HepG2 (cell line): ENCODE measurements around the gene SEC63. TPM values are rescaled to one million over a fixed set of nuclear protein-coding genes. Genes with fewer than 3 reads are reported as not detected.

Experiments
- ATAC-seq: fragments of 200-7000 bp; cut with Tn5 transposase; 3 replicates; pipeline ENCODE4 v1.9.1; 2020; ENCODE audit warnings: mild to moderate bottlenecking, moderate library complexity
- BruUV-seq: library from RNA; stranded (reverse); fragments of 400-500 nt; replicated peaks from 2 replicates; lab custom pipeline; 2021; lab: Mats Ljungman, UMichigan
- CTCF ChIA-PET: fragments of 300-600 bp; formaldehyde crosslinking; extraction: SDS; loops from one replicate; lab custom pipeline; 2021; ENCODE audit warnings: low total read pairs, inconsistent platforms, low intra/inter-chr PET ratio; lab: Yijun Ruan, JAX
- POLR2A ChIA-PET: fragments of 350-600 bp; sonication (Branson Sonifier 250); formaldehyde crosslinking; loops from one replicate; lab custom pipeline; 2020; ENCODE audit warnings: antibody characterized with exemption, inconsistent platforms; lab: Yijun Ruan, JAX
- DNase-seq: peaks from one replicate; pipeline ENCODE4 v3.0.0-alpha.2; 2015; ENCODE audit warnings: low spot score
- FAIRE-seq: peaks from 3 replicates; lab custom pipeline; 2011; peaks lifted over from hg19 to GRCh38; lab: Jason Lieb, UNC
- H2AFZ ChIP-seq: one replicate; pipeline ENCODE4 v1.6.1; 2011; ENCODE audit warnings: low read length, inconsistent platforms
- H3K27ac ChIP-seq: fragments of 300-600 bp; 3 replicates; pipeline ENCODE4 v1.8.0; 2011; ENCODE audit warnings: mixed run types, mild to moderate bottlenecking, mixed read lengths, low read length, inconsistent platforms; ENCODE audit not compliant: insufficient read depth; ENCODE audit errors: extremely low read length
- H3K27me3 ChIP-seq, 2 experiments: fragments of 200-600 bp in 1 of 2; 2 replicates in 1 of 2; 3 replicates in 1 of 2; pipeline versions ENCODE4 v1.6.0 to v1.8.0; 2011; ENCODE audit warnings: low read length in 2 of 2, mild to moderate bottlenecking in 2 of 2, moderate library complexity in 2 of 2, inconsistent platforms in 1 of 2; ENCODE audit not compliant: insufficient read depth in 2 of 2, control insufficient read depth in 1 of 2
- H3K36me3 ChIP-seq, 2 experiments: fragments of 200-600 bp in 1 of 2; replicated peaks in 1 of 2; 2 replicates in 1 of 2; 3 replicates in 1 of 2; pipeline versions ENCODE4 v1.5.1 to v1.8.0; 2011; ENCODE audit warnings: low read length in 2 of 2, inconsistent platforms in 1 of 2; ENCODE audit not compliant: insufficient read depth in 2 of 2, control insufficient read depth in 1 of 2
- H3K4me1 ChIP-seq: 2 replicates; pipeline ENCODE4 v1.5.1; 2012; ENCODE audit warnings: low read length, inconsistent platforms; ENCODE audit not compliant: insufficient read depth
- H3K4me2 ChIP-seq: 2 replicates; pipeline ENCODE4 v1.6.0; 2011; ENCODE audit warnings: low read depth, low read length, inconsistent platforms
- H3K4me3 ChIP-seq, 3 experiments: fragments of 200-600 bp in 1 of 3; sonication (generic), shearing (Covaris generic) in 1 of 3; replicated peaks in 1 of 3; 2 replicates each; pipeline ENCODE4 v1.5.1; 2011 to 2016; ENCODE audit warnings: low read length in 3 of 3, inconsistent platforms in 2 of 3, low read depth in 2 of 3, mild to moderate bottlenecking in 2 of 3, control low read depth in 1 of 3, mixed read lengths in 1 of 3; ENCODE audit not compliant: insufficient read depth in 1 of 3
- H3K79me2 ChIP-seq: one replicate; pipeline ENCODE4 v1.6.1; 2011; ENCODE audit warnings: low read length, inconsistent platforms; ENCODE audit not compliant: insufficient read depth
- H3K9ac ChIP-seq: 2 replicates; pipeline ENCODE4 v1.6.0; 2011; ENCODE audit warnings: mild to moderate bottlenecking, low read depth, low read length, inconsistent platforms; ENCODE audit not compliant: insufficient read depth
- H3K9me3 ChIP-seq: 2 replicates; pipeline ENCODE4 v1.5.1; 2012; ENCODE audit warnings: mild to moderate bottlenecking, low read length
- H4K20me1 ChIP-seq: 2 replicates; pipeline ENCODE4 v1.6.0; 2011; ENCODE audit warnings: inconsistent platforms, mild to moderate bottlenecking, low read length, moderate library complexity; ENCODE audit not compliant: insufficient read depth
- BRCA1 ChIP-seq: sonication (generic); formaldehyde crosslinking; IDR thresholded peaks from 2 replicates; pipeline ENCODE4 v1.4.0; 2020; ENCODE audit warnings: missing genetic modification reagents
- GATA4 ChIP-seq: sonication (generic); IDR thresholded peaks from 2 replicates; pipeline ENCODE4 v1.6.1; 2016; ENCODE audit warnings: antibody characterized with exemption, low read depth, borderline replicate concordance
- SP4 ChIP-seq: sonication (generic); formaldehyde crosslinking; IDR thresholded peaks from 2 replicates; pipeline ENCODE4 v1.8.1; 2023; ENCODE audit warnings: mild to moderate bottlenecking, missing genetic modification reagents
- TBX3 ChIP-seq: fragments of 450-650 bp; IDR thresholded peaks from 2 replicates; pipeline ENCODE4 v1.6.1; 2017; ENCODE audit warnings: antibody characterized with exemption, mild to moderate bottlenecking, inconsistent platforms, borderline replicate concordance
- ZFP1 ChIP-seq: IDR thresholded peaks from 2 replicates; pipeline ENCODE4 v1.6.1; 2016
- ZKSCAN5 ChIP-seq: sonication (generic); formaldehyde crosslinking; IDR thresholded peaks from 2 replicates; pipeline ENCODE4 v1.5.1; 2020; ENCODE audit warnings: mild to moderate bottlenecking, missing genetic modification reagents
- ZNF251 ChIP-seq: sonication (generic); formaldehyde crosslinking; IDR thresholded peaks from 2 replicates; pipeline ENCODE4 v1.9.0; 2021; ENCODE audit warnings: mild to moderate bottlenecking, missing genetic modification reagents
- ZNF546 ChIP-seq: sonication (generic); formaldehyde crosslinking; conservative IDR thresholded peaks from 2 replicates; pipeline ENCODE4 v1.8.1; 2023; ENCODE audit warnings: mild to moderate bottlenecking, missing genetic modification reagents
- ZNF564 ChIP-seq: sonication (generic); formaldehyde crosslinking; IDR thresholded peaks from 2 replicates; pipeline ENCODE4 v1.8.1; 2023; ENCODE audit warnings: mild to moderate bottlenecking, missing genetic modification reagents
- WGBS: methylation state at CpG from one replicate; pipeline ENCODE4 v1.1.6; 2017; ENCODE audit warnings: low lambda C conversion rate; 5-methylcytosine and 5-hydroxymethylcytosine counted together
- in situ Hi-C: cut with HindIII; loops from 2 replicates; pipeline ENCODE4 v1.10.0; 2017; ENCODE audit warnings: low pct_unique_long_range_greater_than_20kb; ENCODE audit not compliant: extremely low pct_ligation_motif_present
- intact Hi-C: fragments of 100-400 bp; cut with micrococcal nuclease; formaldehyde crosslinking; loops from one replicate; pipeline ENCODE4 v1.10.0; 2022; ENCODE audit not compliant: unreplicated experiment
- polyA plus RNA-seq, 8 experiments: library from polyadenylated mRNA; depleted of rRNA in 3 of 8; stranded (reverse) in 7 of 8; unstranded in 1 of 8; fragments of >200 nt; fragmentation: Illumina TruSeq in 4 of 8; extraction: Trizol in 4 of 8; gene quantifications; 2 replicates each; pipeline versions ENCODE4 v1.2.1 to v1.2.3, GENCODE V29; 2011 to 2016; ENCODE audit warnings: low read depth in 4 of 8, missing spikeins in 1 of 8, mixed read lengths in 1 of 8; ENCODE audit not compliant: insufficient read depth in 1 of 8
- total RNA-seq, 5 experiments: library from RNA; depleted of rRNA; stranded (reverse); fragments of >200 nt; fragmentation: Illumina TruSeq; extraction: Trizol; gene quantifications; 2 replicates each; pipeline ENCODE4 v1.2.3, GENCODE V29; 2016; ENCODE audit warnings: low read depth in 1 of 5
- TF ChIP-seq, protein P1 (sequence below), 2 experiments: fragments of 450-650 bp in 1 of 2; sonication (generic) in 1 of 2; formaldehyde crosslinking in 1 of 2; IDR thresholded peaks; 2 replicates each; pipeline versions ENCODE4 v1.6.1 to v1.8.0; 2016 to 2022; ENCODE audit warnings: antibody characterized with exemption in 1 of 2, mild to moderate bottlenecking in 1 of 2, missing genetic modification reagents in 1 of 2
- TF ChIP-seq, protein P2 (sequence below): sonication (generic); formaldehyde crosslinking; IDR thresholded peaks from 2 replicates; pipeline ENCODE4 v1.4.0; 2020; ENCODE audit warnings: missing genetic modification reagents

SEC63 gene
- total and polyA plus RNA-seq, 2 of the 13 experiments (the other 11 are each of a cell fraction or from before 2014, with no cell fraction given), result 20.2 to 45.9 TPM

DNA sequence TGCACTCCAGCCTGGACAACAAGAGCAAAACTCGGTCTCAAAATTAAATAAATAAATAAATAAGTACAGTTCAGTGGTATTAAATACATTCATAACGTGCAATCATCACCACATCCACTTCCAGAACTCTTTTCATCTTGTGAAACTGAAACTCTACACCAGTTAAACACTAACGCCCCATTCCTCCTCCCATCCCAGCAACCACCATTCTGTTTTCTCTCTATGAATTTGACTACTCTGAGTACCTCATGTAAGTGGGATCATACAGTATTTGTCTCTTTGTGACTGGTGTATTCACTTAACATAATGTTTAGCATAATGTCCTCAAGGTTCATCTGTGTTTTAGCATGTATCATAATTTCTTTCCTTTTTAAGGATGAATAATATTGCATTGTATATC lies 104.8 kb downstream of the SEC63 start:
- Histone ChIP-seq H3K36me3 (no peaks in the 10 kb centered on the region), H3K4me3 (no peak overlapping the region), H3K27ac (no peak overlapping the region), H3K9ac (no peak overlapping the region), H3K79me2 (no peaks in the 10 kb centered on the region), H3K9me3 (no peaks in the 10 kb centered on the region), H3K27me3 (peaks cover 0 to 8% of the 10 kb centered on the region in 2 experiments; a peak in 2 of 5 replicates), H2AFZ (no peak overlapping the region), H3K4me1 (peaks cover 6% of the 10 kb centered on the region), H4K20me1 (no peaks in the 10 kb centered on the region), H3K4me2 (no peak overlapping the region)
- intact Hi-C loops (no loop called here), in situ Hi-C loops (no loop called here)
- no peak for ATAC-seq
- no peak for FAIRE-seq
- BruUV-seq, result no TSS peak
- 42% methylated on average over 3 of the region's 3 CpGs for whole genome bisulfite sequencing
- ChIA-PET POLR2A (no interaction called here), CTCF (no interaction called here)
- DNase-seq, result no peak
- TF ChIP-seq GATA4 (no peak), SP4 (no peak), ZNF564 (CRISPR knock-in tag) (no peak), BRCA1 (no peak), TBX3 (no peak), ZFP1 (no peak), ZNF251 (CRISPR knock-in tag) (no peak), ZNF546 (CRISPR knock-in tag) (no peak), ZKSCAN5 (no peak)
- TF ChIP-seq, protein P1, sequence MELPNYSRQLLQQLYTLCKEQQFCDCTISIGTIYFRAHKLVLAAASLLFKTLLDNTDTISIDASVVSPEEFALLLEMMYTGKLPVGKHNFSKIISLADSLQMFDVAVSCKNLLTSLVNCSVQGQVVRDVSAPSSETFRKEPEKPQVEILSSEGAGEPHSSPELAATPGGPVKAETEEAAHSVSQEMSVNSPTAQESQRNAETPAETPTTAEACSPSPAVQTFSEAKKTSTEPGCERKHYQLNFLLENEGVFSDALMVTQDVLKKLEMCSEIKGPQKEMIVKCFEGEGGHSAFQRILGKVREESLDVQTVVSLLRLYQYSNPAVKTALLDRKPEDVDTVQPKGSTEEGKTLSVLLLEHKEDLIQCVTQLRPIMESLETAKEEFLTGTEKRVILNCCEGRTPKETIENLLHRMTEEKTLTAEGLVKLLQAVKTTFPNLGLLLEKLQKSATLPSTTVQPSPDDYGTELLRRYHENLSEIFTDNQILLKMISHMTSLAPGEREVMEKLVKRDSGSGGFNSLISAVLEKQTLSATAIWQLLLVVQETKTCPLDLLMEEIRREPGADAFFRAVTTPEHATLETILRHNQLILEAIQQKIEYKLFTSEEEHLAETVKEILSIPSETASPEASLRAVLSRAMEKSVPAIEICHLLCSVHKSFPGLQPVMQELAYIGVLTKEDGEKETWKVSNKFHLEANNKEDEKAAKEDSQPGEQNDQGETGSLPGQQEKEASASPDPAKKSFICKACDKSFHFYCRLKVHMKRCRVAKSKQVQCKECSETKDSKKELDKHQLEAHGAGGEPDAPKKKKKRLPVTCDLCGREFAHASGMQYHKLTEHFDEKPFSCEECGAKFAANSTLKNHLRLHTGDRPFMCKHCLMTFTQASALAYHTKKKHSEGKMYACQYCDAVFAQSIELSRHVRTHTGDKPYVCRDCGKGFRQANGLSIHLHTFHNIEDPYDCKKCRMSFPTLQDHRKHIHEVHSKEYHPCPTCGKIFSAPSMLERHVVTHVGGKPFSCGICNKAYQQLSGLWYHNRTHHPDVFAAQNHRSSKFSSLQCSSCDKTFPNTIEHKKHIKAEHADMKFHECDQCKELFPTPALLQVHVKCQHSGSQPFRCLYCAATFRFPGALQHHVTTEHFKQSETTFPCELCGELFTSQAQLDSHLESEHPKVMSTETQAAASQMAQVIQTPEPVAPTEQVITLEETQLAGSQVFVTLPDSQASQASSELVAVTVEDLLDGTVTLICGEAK (IDR thresholded peaks at IDR 0.05), result no peak
- TF ChIP-seq, protein P1 (CRISPR knock-in tag; IDR thresholded peaks at IDR 0.05), result no peak
- TF ChIP-seq, protein P2, sequence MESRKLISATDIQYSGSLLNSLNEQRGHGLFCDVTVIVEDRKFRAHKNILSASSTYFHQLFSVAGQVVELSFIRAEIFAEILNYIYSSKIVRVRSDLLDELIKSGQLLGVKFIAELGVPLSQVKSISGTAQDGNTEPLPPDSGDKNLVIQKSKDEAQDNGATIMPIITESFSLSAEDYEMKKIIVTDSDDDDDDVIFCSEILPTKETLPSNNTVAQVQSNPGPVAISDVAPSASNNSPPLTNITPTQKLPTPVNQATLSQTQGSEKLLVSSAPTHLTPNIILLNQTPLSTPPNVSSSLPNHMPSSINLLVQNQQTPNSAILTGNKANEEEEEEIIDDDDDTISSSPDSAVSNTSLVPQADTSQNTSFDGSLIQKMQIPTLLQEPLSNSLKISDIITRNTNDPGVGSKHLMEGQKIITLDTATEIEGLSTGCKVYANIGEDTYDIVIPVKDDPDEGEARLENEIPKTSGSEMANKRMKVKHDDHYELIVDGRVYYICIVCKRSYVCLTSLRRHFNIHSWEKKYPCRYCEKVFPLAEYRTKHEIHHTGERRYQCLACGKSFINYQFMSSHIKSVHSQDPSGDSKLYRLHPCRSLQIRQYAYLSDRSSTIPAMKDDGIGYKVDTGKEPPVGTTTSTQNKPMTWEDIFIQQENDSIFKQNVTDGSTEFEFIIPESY (CRISPR knock-in tag), result no peak
